K562 (cell line): ENCODE results near the gene TMEM163. TPM values are rescaled to one million over a fixed set of nuclear protein-coding genes. Genes with fewer than 3 reads are reported as not detected.

Source experiments
- ATAC-seq: fragments of 200-7000 bp; cut with Tn5 transposase; 3 replicates; pipeline ENCODE4 v1.9.1; 2020; ENCODE audit warnings: moderate library complexity
- BruUV-seq: library from RNA; stranded (reverse); fragments of 400-500 nt; replicated peaks from 2 replicates; lab custom pipeline; 2021; lab: Mats Ljungman, UMichigan
- CTCF ChIA-PET: fragments of 300-600 bp; formaldehyde crosslinking; extraction: SDS; loops from one replicate; lab custom pipeline; 2021; ENCODE audit warnings: low intra/inter-chr PET ratio; lab: Yijun Ruan, JAX
- POLR2A ChIA-PET: fragments of 300-600, 350-650 bp; sonication (Branson Sonifier 250); formaldehyde crosslinking; extraction: SDS; loops from one replicate; lab custom pipeline; 2021; ENCODE audit warnings: antibody characterized with exemption, inconsistent platforms; lab: Yijun Ruan, JAX
- DNase-seq, 4 experiments: peaks; one replicate each; pipeline versions ENCODE4 v3.0.0 to v3.0.0-alpha.2; 2011 to 2018; ENCODE audit warnings: low spot score in 3 of 4, mixed read lengths in 3 of 4; ENCODE audit errors: extremely low read depth in 1 of 4
- FAIRE-seq: peaks from 2 replicates; lab custom pipeline; 2011; peaks lifted over from hg19 to GRCh38; lab: Jason Lieb, UNC
- H2AFZ ChIP-seq: 2 replicates; pipeline ENCODE4 v1.6.0; 2011; ENCODE audit warnings: low read depth, low read length, control low read depth, inconsistent platforms
- H3K27ac ChIP-seq: fragments of 200-600 bp; 3 replicates; pipeline ENCODE4 v1.8.0; 2011; ENCODE audit warnings: low read depth, mild to moderate bottlenecking, control low read depth, inconsistent platforms, low read length, moderate library complexity, mixed read lengths; ENCODE audit errors: extremely low read depth
- H3K27me3 ChIP-seq, 2 experiments: fragments of 300-600 bp in 1 of 2; 2 replicates in 1 of 2; 3 replicates in 1 of 2; pipeline versions ENCODE4 v1.6.0 to v1.8.0; 2011; ENCODE audit warnings: inconsistent platforms in 2 of 2, low read length in 2 of 2, mild to moderate bottlenecking in 1 of 2, mixed read lengths in 1 of 2, moderate library complexity in 1 of 2; ENCODE audit not compliant: control insufficient read depth in 2 of 2, insufficient read depth in 2 of 2
- H3K36me3 ChIP-seq: fragments of 300-600 bp; 3 replicates; pipeline ENCODE4 v1.8.0; 2011; ENCODE audit warnings: mild to moderate bottlenecking, low read length, inconsistent platforms; ENCODE audit not compliant: control insufficient read depth, insufficient read depth
- H3K4me1 ChIP-seq, 2 experiments: fragments of 200-600 bp in 1 of 2; replicated peaks in 1 of 2; 2 replicates in 1 of 2; 3 replicates in 1 of 2; pipeline versions ENCODE4 v1.5.1 to v1.8.0; 2011; ENCODE audit warnings: inconsistent platforms in 2 of 2, low read length in 2 of 2, mild to moderate bottlenecking in 1 of 2, mixed read lengths in 1 of 2, moderate library complexity in 1 of 2; ENCODE audit not compliant: control insufficient read depth in 2 of 2, insufficient read depth in 2 of 2
- H3K4me2 ChIP-seq: 2 replicates; pipeline ENCODE4 v1.6.1; 2011; ENCODE audit warnings: low read length, control low read depth, inconsistent platforms, mixed read lengths; ENCODE audit not compliant: insufficient read depth
- H3K4me3 ChIP-seq: fragments of 200-600 bp; sonication (generic), shearing (Covaris generic); 2 replicates; pipeline ENCODE4 v1.5.1; 2016; ENCODE audit warnings: control low read depth, inconsistent platforms
- H3K79me2 ChIP-seq: fragments of 200-600 bp; 3 replicates; pipeline ENCODE4 v1.8.0; 2011; ENCODE audit warnings: low read length, inconsistent platforms; ENCODE audit not compliant: control insufficient read depth, insufficient read depth
- H3K9ac ChIP-seq, 2 experiments: 2 replicates each; pipeline versions ENCODE4 v1.6.0 to v1.6.1; 2011; ENCODE audit warnings: low read depth in 2 of 2, low read length in 2 of 2, control low read depth in 1 of 2, inconsistent platforms in 1 of 2, mild to moderate bottlenecking in 1 of 2, mixed read lengths in 1 of 2; ENCODE audit not compliant: insufficient read depth in 1 of 2
- H3K9me1 ChIP-seq: one replicate; pipeline ENCODE4 v1.6.0; 2011; ENCODE audit warnings: inconsistent platforms, mild to moderate bottlenecking, low read length, moderate library complexity; ENCODE audit not compliant: control insufficient read depth, insufficient read depth
- H3K9me3 ChIP-seq: replicated peaks from 2 replicates; pipeline ENCODE4 v1.5.1; 2011; ENCODE audit warnings: low read depth, low read length, inconsistent platforms; ENCODE audit not compliant: control insufficient read depth, insufficient read depth
- H4K20me1 ChIP-seq: replicated peaks from 2 replicates; pipeline ENCODE4 v1.6.1; 2011; ENCODE audit warnings: low read length, inconsistent platforms, mixed read lengths; ENCODE audit not compliant: control insufficient read depth, insufficient read depth
- ARID2 ChIP-seq: fragments of 450-650 bp; IDR thresholded peaks from 2 replicates; pipeline ENCODE4 v1.6.1; 2017; ENCODE audit warnings: antibody characterized with exemption, mild to moderate bottlenecking
- BDP1 ChIP-seq: IDR thresholded peaks from 3 replicates; pipeline ENCODE4 v1.6.1; 2011; ENCODE audit not compliant: insufficient read length, insufficient read depth
- ETS2 ChIP-seq: IDR thresholded peaks from 2 replicates; pipeline ENCODE4 v1.6.1; 2016; ENCODE audit warnings: borderline replicate concordance, missing genetic modification characterization, mild to moderate bottlenecking, moderate library complexity, missing compliant biosample characterization; ENCODE audit not compliant: poor library complexity, severe bottlenecking
- GTF2E2 ChIP-seq: fragments of 200-800 bp; sonication (Bioruptor generic); IDR thresholded peaks from 2 replicates; pipeline ENCODE4 v1.6.1; 2016; ENCODE audit warnings: missing genetic modification characterization, missing compliant biosample characterization
- HNRNPK ChIP-seq: fragments of 200-400 bp; formaldehyde crosslinking; IDR thresholded peaks from one replicate; pipeline ENCODE4 v1.6.1; 2018; ENCODE audit warnings: mild to moderate bottlenecking, low read depth, low read length; ENCODE audit not compliant: poor library complexity, severe bottlenecking
- NONO ChIP-seq, 2 experiments: fragments of 200-400 bp in 1 of 2; fragments of 450-650 bp in 1 of 2; formaldehyde crosslinking in 1 of 2; IDR thresholded peaks; 2 replicates each; pipeline ENCODE4 v1.6.1; 2017; ENCODE audit warnings: low read depth in 2 of 2, mild to moderate bottlenecking in 2 of 2, moderate library complexity in 2 of 2, low read length in 1 of 2
- PHB2 ChIP-seq: fragments of 450-650 bp; IDR thresholded peaks from 2 replicates; pipeline ENCODE4 v1.6.1; 2017; ENCODE audit warnings: low read depth
- SIN3B ChIP-seq: fragments of 450-650 bp; IDR thresholded peaks from 2 replicates; pipeline ENCODE4 v1.6.1; 2017; ENCODE audit warnings: low read depth, mild to moderate bottlenecking, moderate library complexity
- SLC30A9 ChIP-seq: fragments of 250-450 bp; sonication (Bioruptor Pico); IDR thresholded peaks from 2 replicates; pipeline ENCODE4 v1.8.0; 2022; ENCODE audit warnings: mild to moderate bottlenecking, moderate library complexity
- SRSF1 ChIP-seq: fragments of 200-400 bp; formaldehyde crosslinking; IDR thresholded peaks from 2 replicates; pipeline ENCODE4 v1.6.1; 2017; ENCODE audit warnings: mild to moderate bottlenecking, low read depth, low read length, moderate library complexity
- XRCC5 ChIP-seq: fragments of 200-400 bp; formaldehyde crosslinking; IDR thresholded peaks from 2 replicates; pipeline ENCODE4 v1.6.1; 2017; ENCODE audit warnings: low read depth, mild to moderate bottlenecking, low read length
- YY1 ChIP-seq, 3 experiments: IDR thresholded peaks; 2 replicates each; pipeline ENCODE4 v1.6.1; 2011; ENCODE audit warnings: low read length in 2 of 3, mild to moderate bottlenecking in 2 of 3, moderate library complexity in 2 of 3, borderline replicate concordance in 1 of 3, control low read depth in 1 of 3, low read depth in 1 of 3; ENCODE audit not compliant: insufficient read depth in 3 of 3, insufficient replicate concordance in 2 of 3, control insufficient read depth in 1 of 3, insufficient read length in 1 of 3; ENCODE audit errors: extremely low read depth in 1 of 3
- ZEB2 ChIP-seq: fragments of 450-650 bp; IDR thresholded peaks from 2 replicates; pipeline ENCODE4 v1.6.1; 2016
- ZFP91 ChIP-seq: sonication (generic); formaldehyde crosslinking; IDR thresholded peaks from 2 replicates; pipeline ENCODE4 v1.8.0; 2022; ENCODE audit warnings: mild to moderate bottlenecking, missing genetic modification reagents
- WGBS: fragments of 100-300 bp; shearing (Covaris generic); methylation state at CpG from one replicate; pipeline ENCODE4 v1.1.6; 2016; ENCODE audit warnings: low coverage, mixed read lengths; ENCODE audit not compliant: insufficient coverage; ENCODE audit errors: missing lambda C conversion rate; 5-methylcytosine and 5-hydroxymethylcytosine counted together
- in situ Hi-C: fragments of 300-500 bp; cut with MboI; formaldehyde crosslinking; loops from 4 replicates; pipeline ENCODE4 v1.15.0; 2018; ENCODE audit warnings: inconsistent platforms, mixed read lengths
- intact Hi-C: fragments of 100-400 bp; cut with micrococcal nuclease; formaldehyde crosslinking; loops from 2 replicates; pipeline ENCODE4 v1.14.2; 2022
- polyA plus RNA-seq, 8 experiments: library from polyadenylated mRNA; depleted of rRNA in 4 of 8; stranded (reverse) in 5 of 8; unstranded in 3 of 8; fragments of >200 nt; fragmentation: Nextera tagmentation in 2 of 8; fragmentation: Illumina TruSeq in 1 of 8; extraction: Ambion mirVana in 2 of 8; extraction: Trizol in 1 of 8; gene quantifications; 2 replicates each; pipeline versions ENCODE4 v1.2.1 to v1.2.3, GENCODE V29; 2011 to 2014; ENCODE audit warnings: inconsistent platforms in 1 of 8, missing spikeins in 1 of 8
- total RNA-seq, 7 experiments: library from RNA; depleted of rRNA in 6 of 7; stranded (reverse); fragments of >200 nt in 6 of 7; fragmentation: Illumina TruSeq in 2 of 7; extraction: Trizol in 2 of 7; gene quantifications; 2 replicates each; pipeline versions ENCODE4 v1.2.1 to v1.2.3, GENCODE V29; 2011 to 2021; ENCODE audit warnings: low replicate concordance in 1 of 7

TMEM163 gene
- total and polyA plus RNA-seq, 9 of the 15 experiments (the other 6 are each of a cell fraction or from before 2014, with no cell fraction given): 0.04 to 0.68 (median 0.16) TPM; not detected in 3

- TF ChIP-seq ARID2 (no peak), ZFP91 (CRISPR knock-in tag) (no peak), SLC30A9 (CRISPR knock-in tag) (no peak), YY1 (IDR thresholded peaks at IDR 0.05; ENCODE audit: borderline replicate concordance in 1 of 3, control insufficient read depth in 1 of 3, extremely low read depth in 1 of 3, insufficient read depth in 3 of 3, insufficient read length in 1 of 3, insufficient replicate concordance in 2 of 3, low read depth in 1 of 3, low read length in 2 of 3) (no peak), SIN3B (no peak), HNRNPK (no peak), SRSF1 (no peak)
Observed at GRCh38 chr2:134636714-134637113, 82.1 kb downstream of the TMEM163 start (continued).

- CTCF ChIA-PET: no interaction called here
Observed at GRCh38 chr2:134634054-134634753, 84.6 kb downstream of the TMEM163 start.

More at GRCh38 chr2:134634054-134634753, 84.6 kb downstream of the TMEM163 start:
- in situ Hi-C loops (no loop called here), intact Hi-C loops (no loop called here)
- H3K79me2 ChIP-seq: no peaks in the 10 kb centered on the region
- no peaks in the 10 kb centered on the region for H3K36me3 ChIP-seq
- no TSS peak for BruUV-seq
- H3K27ac ChIP-seq: no peak overlapping the region
- no peaks in the 10 kb centered on the region for H3K9me3 ChIP-seq
- WGBS: 0% methylated on average over 2 of the region's 2 CpGs
- no peak overlapping the region for H2AFZ ChIP-seq
- no peaks in the 10 kb centered on the region; a peak in 1 of 5 replicates for H3K27me3 ChIP-seq
- no peak overlapping the region for H3K4me3 ChIP-seq
- DNase-seq: no peak
- POLR2A ChIA-PET: no interaction called here
- H3K9ac ChIP-seq: no peak overlapping the region
- no peak overlapping the region for H3K4me2 ChIP-seq
- no peaks in the 10 kb centered on the region for H4K20me1 ChIP-seq
- TF ChIP-seq GTF2E2 (tag) (no peak), PHB2 (no peak), XRCC5 (no peak), BDP1 (no peak), ZEB2 (no peak), ETS2 (tag) (no peak), NONO (IDR thresholded peaks at IDR 0.05; ENCODE audit: low read depth in 2 of 2, low read length in 1 of 2) (no peak)
- no peak for FAIRE-seq
- H3K4me1 ChIP-seq: no peaks in the 10 kb centered on the region
- ATAC-seq: no peak
- H3K9me1 ChIP-seq: no peaks in the 10 kb centered on the region
